ENCODE data around the gene AK5. TPM values are rescaled to one million over a fixed set of nuclear protein-coding genes. Genes with fewer than 3 reads are reported as not detected.
A peak's percentile ranks its signal among the peaks of the same experiment; 100 is the strongest.
"Not testable (repeated sequence)": the region's sequence is repeated elsewhere in the genome, so short reads cannot be mapped to it uniquely, and the experiment has no call there.

The AK5 gene
- total and polyA plus RNA-seq, 4 donors: 14.7 to 76.0 (median 58.4) TPM

DNA sequence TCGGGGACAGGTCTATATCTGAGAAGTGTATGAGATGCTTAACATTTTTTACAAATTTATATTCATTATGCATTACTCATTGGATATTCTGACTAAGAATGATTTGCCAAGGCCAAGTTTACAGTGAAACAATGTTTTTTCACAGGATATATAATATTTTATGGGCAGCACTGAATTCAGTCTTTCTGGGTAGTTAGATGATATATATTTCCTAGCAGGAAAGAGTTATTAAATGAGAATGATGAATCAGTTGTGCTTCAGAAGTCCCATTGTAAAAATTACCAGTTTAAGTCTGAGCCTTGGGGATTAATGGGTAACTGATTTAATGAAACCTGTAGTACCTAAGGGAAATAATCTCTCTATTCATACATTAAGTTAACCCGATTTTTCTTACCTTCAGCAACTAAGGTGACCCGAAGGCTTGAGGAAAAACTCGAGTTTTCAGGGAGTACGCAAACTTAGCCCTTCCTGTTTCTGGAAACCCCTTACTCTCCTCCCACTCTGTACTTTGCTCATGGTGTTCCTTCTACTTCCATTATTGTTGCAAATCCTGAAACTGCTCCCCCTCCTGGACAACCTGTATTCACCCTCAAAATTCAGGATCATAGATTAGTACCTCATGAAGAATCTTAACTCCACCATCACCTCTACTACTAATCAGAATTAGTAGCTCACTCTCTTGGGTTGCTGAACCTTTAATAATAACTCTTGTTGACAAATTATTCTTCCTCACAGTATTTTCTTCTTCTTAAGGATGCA lies 135.1 kb downstream of the AK5 start:
- H3K4me3 ChIP-seq (ENCODE audit: low read depth, low read length): no peak overlapping the region
- no peak for DNase-seq (ENCODE audit: low read depth in 4 of 6, low spot score in 6 of 6)
- H3K9me3 ChIP-seq (ENCODE audit: control insufficient read depth, insufficient read depth, low read length): no peaks in the 10 kb centered on the region
- H3K4me1 ChIP-seq (ENCODE audit: control insufficient read depth, insufficient read depth, low read length): no peaks in the 10 kb centered on the region
- no peak overlapping the region for H3K27ac ChIP-seq (ENCODE audit: low read depth, low read length)
- 85% methylated on average over 4 of the region's 5 CpGs for WGBS (ENCODE audit: insufficient coverage)
- H3K36me3 ChIP-seq (ENCODE audit: control insufficient read depth, insufficient read depth, low read length): no peaks in the 10 kb centered on the region
- H3K27me3 ChIP-seq (ENCODE audit: control insufficient read depth, insufficient read depth, low read length): no peaks in the 10 kb centered on the region

DNA sequence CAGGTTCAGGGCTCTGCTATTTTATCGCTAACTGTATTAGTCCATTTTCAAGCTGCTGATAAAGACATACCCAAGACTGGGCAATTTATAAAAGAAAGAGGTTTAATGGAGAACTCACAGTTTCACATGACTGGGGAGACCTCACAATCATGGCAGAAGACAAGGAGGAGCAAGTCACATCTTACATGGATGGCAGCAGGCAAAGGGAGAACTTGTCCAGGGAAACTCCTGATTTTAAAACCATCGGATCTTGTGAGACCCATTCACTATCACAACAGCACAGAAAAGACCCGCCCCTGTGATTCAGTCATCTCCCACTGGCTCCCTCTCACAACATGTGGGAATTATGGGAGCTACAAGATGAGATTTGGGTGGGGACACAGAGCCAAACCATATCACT lies 136.2 kb downstream of the AK5 start:
- WGBS (ENCODE audit: insufficient coverage): no CpG with 5 or more reads among the region's 3 CpGs
- H3K36me3 ChIP-seq (ENCODE audit: control insufficient read depth, insufficient read depth, low read length); DNase-seq (ENCODE audit: low read depth in 4 of 6, low spot score in 6 of 6); H3K4me3 ChIP-seq (ENCODE audit: low read depth, low read length); H3K9me3 ChIP-seq (ENCODE audit: control insufficient read depth, insufficient read depth, low read length); H3K4me1 ChIP-seq (ENCODE audit: control insufficient read depth, insufficient read depth, low read length); H3K27me3 ChIP-seq (ENCODE audit: control insufficient read depth, insufficient read depth, low read length); H3K27ac ChIP-seq (ENCODE audit: low read depth, low read length): not testable (repeated sequence)

DNA sequence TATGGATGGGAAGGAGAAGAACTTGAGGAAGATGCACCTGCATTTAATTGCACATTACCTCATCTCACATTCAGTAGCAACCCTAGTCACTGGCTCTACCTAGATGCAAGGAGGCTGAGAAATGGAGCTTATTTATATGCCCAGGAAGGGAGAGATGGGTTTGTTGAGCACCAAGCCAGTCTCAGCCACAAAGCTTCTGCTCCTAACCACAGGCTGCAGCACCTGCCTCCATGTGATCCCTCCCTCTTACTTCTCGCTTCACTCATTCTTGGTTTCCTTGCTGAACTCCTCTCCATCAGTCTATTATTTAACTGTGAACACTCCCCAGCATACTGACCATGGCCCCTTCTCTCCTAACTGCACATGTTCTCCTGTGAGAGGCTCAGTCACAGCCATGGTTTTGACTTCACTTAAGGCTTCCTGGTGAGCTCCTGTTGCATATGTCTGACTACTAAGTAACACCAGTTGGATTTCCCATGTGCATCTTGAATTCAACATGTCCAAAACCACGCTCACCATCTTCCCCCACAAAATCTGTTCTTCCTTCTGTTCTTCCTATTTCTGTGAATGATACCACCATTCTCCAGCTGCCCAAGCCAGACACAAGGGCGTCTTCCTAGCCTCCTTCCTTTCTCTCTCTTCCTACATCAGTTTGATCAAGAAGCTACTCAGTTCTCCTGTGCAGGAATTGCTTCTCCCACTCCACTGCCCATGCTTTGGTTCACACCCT lies 139.8 kb downstream of the AK5 start:
- no peak overlapping the region for H3K4me3 ChIP-seq (ENCODE audit: low read depth, low read length)
- H3K9me3 ChIP-seq (ENCODE audit: control insufficient read depth, insufficient read depth, low read length): no peaks in the 10 kb centered on the region
- H3K36me3 ChIP-seq (ENCODE audit: control insufficient read depth, insufficient read depth, low read length): no peaks in the 10 kb centered on the region
- no peaks in the 10 kb centered on the region for H3K4me1 ChIP-seq (ENCODE audit: control insufficient read depth, insufficient read depth, low read length)
- DNase-seq (ENCODE audit: low read depth in 4 of 6, low spot score in 6 of 6): no peak
- H3K27me3 ChIP-seq (ENCODE audit: control insufficient read depth, insufficient read depth, low read length): no peaks in the 10 kb centered on the region
- WGBS (ENCODE audit: insufficient coverage): 88% methylated on average over 3 of the region's 3 CpGs
- H3K27ac ChIP-seq (ENCODE audit: low read depth, low read length): no peak overlapping the region

DNA sequence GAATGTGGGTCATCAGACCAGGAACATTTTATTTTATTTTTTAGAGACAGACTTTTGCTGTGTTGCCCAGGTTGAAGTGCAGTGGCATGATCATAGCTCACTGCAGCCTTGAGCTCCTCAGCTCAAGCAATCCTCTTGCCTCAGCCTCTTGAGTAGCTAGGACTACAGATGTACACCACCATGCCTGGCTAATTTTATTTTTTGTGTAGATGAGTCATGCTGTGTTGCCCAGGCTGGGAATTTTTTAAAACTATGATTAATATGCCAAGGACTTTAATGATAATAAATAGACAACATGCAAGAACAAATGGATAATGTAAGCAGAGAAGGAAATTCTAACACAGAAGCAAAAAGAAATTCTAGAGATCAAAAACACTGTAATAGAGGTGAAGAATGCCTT lies 142.4 kb downstream of the AK5 start:
- H3K9me3 ChIP-seq (ENCODE audit: control insufficient read depth, insufficient read depth, low read length): peaks cover 3% of the 10 kb centered on the region
- no peaks in the 10 kb centered on the region for H3K36me3 ChIP-seq (ENCODE audit: control insufficient read depth, insufficient read depth, low read length)
- H3K4me3 ChIP-seq (ENCODE audit: low read depth, low read length): no peak overlapping the region
- no peaks in the 10 kb centered on the region for H3K4me1 ChIP-seq (ENCODE audit: control insufficient read depth, insufficient read depth, low read length)
- H3K27me3 ChIP-seq (ENCODE audit: control insufficient read depth, insufficient read depth, low read length): no peaks in the 10 kb centered on the region
- no peak for DNase-seq (ENCODE audit: low read depth in 4 of 6, low spot score in 6 of 6)
- H3K27ac ChIP-seq (ENCODE audit: low read depth, low read length): no peak overlapping the region

DNA sequence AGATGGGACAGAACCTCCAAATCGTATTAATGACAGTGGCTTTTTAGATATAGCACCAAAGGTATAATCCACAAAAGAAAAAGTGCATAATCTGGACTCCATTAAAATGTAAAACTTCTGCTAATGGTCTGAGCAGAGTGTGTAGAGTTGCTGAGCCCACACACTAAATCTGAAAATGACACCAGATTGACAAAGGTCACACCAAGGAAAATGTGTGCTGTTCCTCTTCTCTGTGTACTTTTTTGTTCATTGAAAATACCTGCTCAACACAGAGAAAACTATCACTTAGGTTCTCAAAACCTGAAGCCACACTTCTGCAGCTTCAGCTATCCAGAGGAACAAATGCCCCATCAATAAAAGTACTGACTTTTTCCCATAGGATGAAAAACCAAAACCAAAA lies 146.2 kb downstream of the AK5 start:
- DNase-seq (ENCODE audit: low read depth in 4 of 6, low spot score in 6 of 6): no peak
- Histone ChIP-seq H3K4me1 (ENCODE audit: control insufficient read depth, insufficient read depth, low read length) (no peaks in the 10 kb centered on the region), H3K9me3 (ENCODE audit: control insufficient read depth, insufficient read depth, low read length) (peaks cover 3% of the 10 kb centered on the region), H3K36me3 (ENCODE audit: control insufficient read depth, insufficient read depth, low read length) (no peaks in the 10 kb centered on the region), H3K4me3 (ENCODE audit: low read depth, low read length) (no peak overlapping the region), H3K27me3 (ENCODE audit: control insufficient read depth, insufficient read depth, low read length) (no peaks in the 10 kb centered on the region), H3K27ac (ENCODE audit: low read depth, low read length) (no peak overlapping the region)
- no CpG with 5 or more reads among the region's 1 CpG for WGBS (ENCODE audit: insufficient coverage)

DNA sequence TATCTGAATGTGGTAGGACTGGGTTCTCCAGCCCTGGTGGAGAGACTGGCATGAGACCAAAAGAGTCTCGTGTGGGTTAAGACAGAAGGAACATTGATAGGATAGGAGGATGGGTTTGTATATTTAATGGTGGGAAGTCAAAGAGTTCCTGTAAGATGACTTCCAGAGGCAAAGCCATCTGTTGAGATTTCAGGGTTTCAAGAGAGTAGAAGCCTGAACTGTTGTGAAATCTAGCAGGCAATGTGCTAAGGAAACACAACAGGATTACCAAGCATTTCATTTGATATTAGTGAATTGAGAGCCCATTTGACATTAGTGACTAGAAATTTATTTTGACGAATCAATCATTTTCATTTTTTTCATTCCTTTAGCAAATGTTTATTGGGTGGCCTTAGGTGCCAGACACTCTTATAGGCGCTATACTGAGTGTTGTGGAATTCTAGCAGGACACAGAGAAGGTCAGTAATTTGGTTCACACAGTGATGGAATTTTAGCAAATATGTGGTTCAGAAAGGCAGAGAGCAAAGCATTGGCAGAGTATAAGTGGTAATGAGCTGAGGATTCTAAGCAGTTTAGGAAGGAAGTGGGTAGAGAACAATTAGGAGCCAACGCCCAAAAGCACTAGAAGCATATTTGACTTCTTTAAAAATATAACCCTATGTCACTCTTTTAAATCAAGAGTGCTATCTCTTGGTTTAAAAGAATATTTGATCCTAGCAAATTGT lies 149.3 kb downstream of the AK5 start:
- WGBS (ENCODE audit: insufficient coverage): 80% methylated on average over 2 of the region's 4 CpGs
- Histone ChIP-seq H3K4me1 (ENCODE audit: control insufficient read depth, insufficient read depth, low read length) (no peaks in the 10 kb centered on the region), H3K27ac (ENCODE audit: low read depth, low read length) (no peak overlapping the region)

DNA sequence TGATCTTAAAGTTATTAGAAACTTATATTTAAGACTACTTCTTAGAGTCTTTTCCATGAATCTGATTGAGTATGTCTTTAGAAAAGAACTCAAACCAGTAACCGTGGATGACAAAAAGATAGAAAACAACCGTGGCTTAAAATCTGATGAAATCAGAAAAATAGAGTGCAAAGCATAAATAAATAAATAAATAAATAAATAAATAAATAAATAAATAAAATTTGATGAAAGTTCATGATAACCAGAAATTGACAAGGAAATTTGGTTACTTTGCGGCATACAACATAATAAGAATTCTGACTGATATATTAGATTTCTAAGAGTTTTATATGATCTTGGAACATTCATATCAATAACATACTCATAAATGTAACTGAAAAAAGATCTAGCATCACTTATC lies 152.1 kb downstream of the AK5 start:
- H3K4me1 ChIP-seq (ENCODE audit: control insufficient read depth, insufficient read depth, low read length): no peaks in the 10 kb centered on the region
- H3K9me3 ChIP-seq (ENCODE audit: control insufficient read depth, insufficient read depth, low read length): no peaks in the 10 kb centered on the region
- DNase-seq (ENCODE audit: low read depth in 4 of 6, low spot score in 6 of 6): no peak
- no CpG with 5 or more reads among the region's 3 CpGs for WGBS (ENCODE audit: insufficient coverage)
- no peaks in the 10 kb centered on the region for H3K27me3 ChIP-seq (ENCODE audit: control insufficient read depth, insufficient read depth, low read length)
- H3K36me3 ChIP-seq (ENCODE audit: control insufficient read depth, insufficient read depth, low read length): no peaks in the 10 kb centered on the region
- H3K27ac ChIP-seq (ENCODE audit: low read depth, low read length): no peak overlapping the region
- H3K4me3 ChIP-seq (ENCODE audit: low read depth, low read length): no peak overlapping the region

More for the DNA sequence above, 149.3 kb downstream of the AK5 start:
- Histone ChIP-seq H3K36me3 (ENCODE audit: control insufficient read depth, insufficient read depth, low read length) (no peaks in the 10 kb centered on the region), H3K9me3 (ENCODE audit: control insufficient read depth, insufficient read depth, low read length) (peaks cover 3% of the 10 kb centered on the region), H3K4me3 (ENCODE audit: low read depth, low read length) (no peak overlapping the region), H3K27me3 (ENCODE audit: control insufficient read depth, insufficient read depth, low read length) (no peaks in the 10 kb centered on the region)
- no peak for DNase-seq (ENCODE audit: low read depth in 4 of 6, low spot score in 6 of 6)

DNA sequence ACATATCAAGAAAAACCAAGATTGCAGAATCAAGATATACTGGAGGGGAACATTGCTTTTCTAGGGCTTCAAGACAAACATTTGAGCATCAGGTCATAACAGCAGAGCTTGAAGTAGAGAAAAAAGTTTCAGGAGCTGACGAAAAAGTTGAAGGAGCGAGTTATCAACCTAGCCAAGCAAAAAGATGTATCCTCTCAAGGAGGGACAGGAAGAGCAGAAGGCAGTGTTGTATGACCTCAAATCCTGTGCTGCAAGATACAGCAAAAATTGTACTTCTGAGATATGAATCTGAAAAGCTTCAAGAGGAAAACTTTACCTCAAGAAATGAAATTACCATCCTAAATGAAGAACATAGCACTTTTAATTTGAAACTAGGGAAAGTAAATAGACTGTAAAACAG lies 153.1 kb downstream of the AK5 start:
- Histone ChIP-seq H3K9me3 (ENCODE audit: control insufficient read depth, insufficient read depth, low read length) (no peaks in the 10 kb centered on the region), H3K27me3 (ENCODE audit: control insufficient read depth, insufficient read depth, low read length) (no peaks in the 10 kb centered on the region), H3K4me3 (ENCODE audit: low read depth, low read length) (no peak overlapping the region), H3K4me1 (ENCODE audit: control insufficient read depth, insufficient read depth, low read length) (no peaks in the 10 kb centered on the region), H3K27ac (ENCODE audit: low read depth, low read length) (no peak overlapping the region), H3K36me3 (ENCODE audit: control insufficient read depth, insufficient read depth, low read length) (no peaks in the 10 kb centered on the region)
- DNase-seq (ENCODE audit: low read depth in 4 of 6, low spot score in 6 of 6): no peak
- 93% methylated on average over 2 of the region's 2 CpGs for WGBS (ENCODE audit: insufficient coverage)

DNA sequence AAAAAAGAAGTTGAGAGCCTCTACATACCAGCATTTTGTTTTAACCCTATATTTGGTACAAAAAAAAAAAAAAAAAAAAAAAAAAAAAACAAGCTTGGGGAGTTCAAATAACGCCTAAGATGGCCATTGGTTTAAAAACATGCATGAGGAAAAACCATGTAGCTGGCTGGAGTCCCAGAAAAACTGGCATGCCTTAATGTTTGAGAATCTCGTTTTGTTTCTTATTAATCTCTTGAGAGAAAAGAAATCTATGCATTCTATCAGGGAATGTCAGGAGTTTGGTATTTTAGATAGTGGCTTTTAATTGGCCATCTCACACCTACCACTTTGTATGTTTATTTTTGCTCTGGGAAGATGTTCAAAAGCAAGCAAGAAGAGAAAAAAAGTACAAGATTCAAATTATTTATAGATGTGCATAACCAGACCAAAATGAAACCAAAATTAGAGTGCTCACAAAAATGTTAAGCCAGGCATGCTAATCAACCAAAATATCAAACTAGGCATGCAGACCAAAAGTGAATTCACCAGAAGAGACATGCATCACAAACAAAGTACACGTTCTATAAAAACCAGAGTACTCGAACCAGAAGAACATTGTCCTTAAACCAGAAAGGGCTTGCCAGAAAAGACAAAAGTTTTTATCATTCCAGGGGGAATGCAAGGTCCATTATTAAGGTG lies 156.6 kb downstream of the AK5 start:
- whole genome bisulfite sequencing (ENCODE audit: insufficient coverage): 80% methylated on average over 1 of the region's 4 CpGs
- Histone ChIP-seq H3K27ac (ENCODE audit: low read depth, low read length) (no peak overlapping the region), H3K4me3 (ENCODE audit: low read depth, low read length) (no peak overlapping the region), H3K9me3 (ENCODE audit: control insufficient read depth, insufficient read depth, low read length) (no peaks in the 10 kb centered on the region), H3K4me1 (ENCODE audit: control insufficient read depth, insufficient read depth, low read length) (no peaks in the 10 kb centered on the region), H3K36me3 (ENCODE audit: control insufficient read depth, insufficient read depth, low read length) (no peaks in the 10 kb centered on the region), H3K27me3 (ENCODE audit: control insufficient read depth, insufficient read depth, low read length) (no peaks in the 10 kb centered on the region)
- DNase-seq (ENCODE audit: low read depth in 4 of 6, low spot score in 6 of 6): peak in 2 of 6 donors; percentile 16 to 63
